Activated naive CD4-positive, alpha-beta T cell treated with anti-CD3 and anti-CD28 coated beads for 36 hours (primary cell): ENCODE results near the gene LGALS14. TPM values are rescaled to one million over a fixed set of nuclear protein-coding genes. Genes with fewer than 3 reads are reported as not detected.
"Not testable (repeated sequence)": the region's sequence is repeated elsewhere in the genome, so short reads cannot be mapped to it uniquely, and the experiment has no call there.

Experiments used
- CTCF ChIA-PET: fragments of 350-600 bp; sonication (Branson Sonifier 250); formaldehyde crosslinking; loops from one replicate; lab custom pipeline; 2021; ENCODE audit warnings: antibody characterized with exemption; lab: Charles Lee
- DNase-seq: peaks from one replicate; pipeline ENCODE4 v3.0.0-alpha.2; 2020
- H3K27ac Mint-ChIP-seq: one replicate; pipeline ENCODE4 v1.8.0; 2021; ENCODE audit warnings: mild to moderate bottlenecking, mixed read lengths
- H3K27me3 Mint-ChIP-seq: one replicate; pipeline ENCODE4 v1.8.0; 2021; ENCODE audit warnings: low read depth, mixed read lengths
- H3K36me3 Mint-ChIP-seq: one replicate; pipeline ENCODE4 v1.8.0; 2021; ENCODE audit warnings: low read depth, mixed read lengths
- H3K4me1 Mint-ChIP-seq: one replicate; pipeline ENCODE4 v1.8.0; 2021; ENCODE audit warnings: low read depth, mixed read lengths
- H3K4me3 Mint-ChIP-seq: one replicate; pipeline ENCODE4 v1.8.0; 2021; ENCODE audit warnings: mild to moderate bottlenecking, moderate library complexity, mixed read lengths
- H3K9me3 Mint-ChIP-seq: one replicate; pipeline ENCODE4 v1.8.0; 2021; ENCODE audit warnings: mixed read lengths
- intact Hi-C: fragments of 100-400 bp; cut with micrococcal nuclease; formaldehyde crosslinking; loops from one replicate; pipeline ENCODE4 v1.15.1; 2023
- total RNA-seq, 2 experiments: library from RNA; stranded (reverse); gene quantifications; one replicate each; pipeline ENCODE4 v1.2.3, GENCODE V29; 2021

LGALS14 gene
- total RNA-seq, 2 experiments from 2014 or later = 1.2 to 2.4 TPM

GRCh38 chr19:39677961-39678889 is 26.1 kb upstream of the LGALS14 start:
- H3K4me1 Mint-ChIP-seq = peaks cover 58% of the 10 kb centered on the region
- peak overlapping the region; percentile 84 for H3K27ac Mint-ChIP-seq
- no peak for DNase-seq
- CTCF ChIA-PET = interaction anchor here (0.8 kb wide), 1 partner anchor 86 kb away, joined by 3 read pairs; no protein-coding TSS in a partner anchor
- intact Hi-C loops = loop anchor here (5.0 to 10.0 kb wide), 2 partner anchors 264 to 553 kb away; partner anchors contain the start of gene PAK4
- H3K9me3 Mint-ChIP-seq = no peaks in the 10 kb centered on the region
- H3K36me3 Mint-ChIP-seq = peaks cover 1% of the 10 kb centered on the region
- H3K4me3 Mint-ChIP-seq = peak overlapping the region; percentile 69
- no peaks in the 10 kb centered on the region for H3K27me3 Mint-ChIP-seq

GRCh38 chr19:39679056-39679790 is 25.1 kb upstream of the LGALS14 start:
- Mint-ChIP-seq H3K9me3 (no peaks in the 10 kb centered on the region), H3K27ac (peak overlapping the region; percentile 84), H3K4me3 (peak overlapping the region; percentile 69), H3K27me3 (no peaks in the 10 kb centered on the region), H3K4me1 (peaks cover 50% of the 10 kb centered on the region), H3K36me3 (peaks cover 1% of the 10 kb centered on the region)
- peak; percentile 71 for DNase-seq
- CTCF ChIA-PET = no interaction called here
- intact Hi-C loops = loop anchor here (1.0 to 10.0 kb wide), 4 partner anchors 13 to 554 kb away; partner anchors contain the start of genes LGALS14 and PAK4

- H3K4me1 Mint-ChIP-seq = peaks cover 50% of the 10 kb centered on the region
- CTCF ChIA-PET = interaction anchor here (0.9 kb wide), 1 partner anchor 85 kb away, joined by 3 read pairs; no protein-coding TSS in a partner anchor
- no peaks in the 10 kb centered on the region for H3K9me3 Mint-ChIP-seq
- H3K27me3 Mint-ChIP-seq = no peaks in the 10 kb centered on the region
- intact Hi-C loops = loop anchor here (1.0 to 10.0 kb wide), 4 partner anchors 13 to 555 kb away; partner anchors contain the start of genes LGALS14 and PAK4
- peaks cover 1% of the 10 kb centered on the region for H3K36me3 Mint-ChIP-seq
- H3K4me3 Mint-ChIP-seq = peak overlapping the region; percentile 69
- H3K27ac Mint-ChIP-seq = peak overlapping the region; percentile 84
- DNase-seq = peak; percentile 75
These were observed 24.5 kb upstream of the LGALS14 start for GRCh38 chr19:39679791-39680168.

GRCh38 chr19:39680593-39680992 is 23.7 kb upstream of the LGALS14 start:
- H3K27ac Mint-ChIP-seq = no peak overlapping the region
- H3K9me3 Mint-ChIP-seq = no peaks in the 10 kb centered on the region
- peaks cover 1% of the 10 kb centered on the region for H3K36me3 Mint-ChIP-seq
- CTCF ChIA-PET = interaction anchor here (0.6 to 0.9 kb wide), 3 partner anchors 84 to 129 kb away, joined by 3 to 5 read pairs (median 3); no protein-coding TSS in a partner anchor
- H3K27me3 Mint-ChIP-seq = no peaks in the 10 kb centered on the region
- H3K4me1 Mint-ChIP-seq = peaks cover 43% of the 10 kb centered on the region
- intact Hi-C loops = no loop called here
- H3K4me3 Mint-ChIP-seq = no peak overlapping the region
- no peak for DNase-seq

- intact Hi-C loops = no loop called here
- H3K9me3 Mint-ChIP-seq = no peaks in the 10 kb centered on the region
- H3K4me1 Mint-ChIP-seq = peaks cover 40% of the 10 kb centered on the region
These were observed 22.9 kb upstream of the LGALS14 start for GRCh38 chr19:39681416-39681815.

GRCh38 chr19:39684267-39684666 is 20.0 kb upstream of the LGALS14 start:
- Mint-ChIP-seq H3K27me3 (no peaks in the 10 kb centered on the region), H3K4me3 (no peak overlapping the region), H3K36me3 (peaks cover 1% of the 10 kb centered on the region), H3K4me1 (peaks cover 25% of the 10 kb centered on the region), H3K9me3 (peaks cover 1% of the 10 kb centered on the region), H3K27ac (no peak overlapping the region)
- intact Hi-C loops = no loop called here
- DNase-seq = no peak
- CTCF ChIA-PET = no interaction called here

More at GRCh38 chr19:39681416-39681815, 22.9 kb upstream of the LGALS14 start:
- DNase-seq = no peak
- Mint-ChIP-seq H3K36me3 (peaks cover 1% of the 10 kb centered on the region), H3K27me3 (no peaks in the 10 kb centered on the region), H3K4me3 (no peak overlapping the region), H3K27ac (no peak overlapping the region)
- CTCF ChIA-PET = interaction anchor here (0.6 to 0.9 kb wide), 2 partner anchors 130 to 1090 kb away, joined by 3 to 5 read pairs; no protein-coding TSS in a partner anchor

GRCh38 chr19:39686739-39687138 is 17.5 kb upstream of the LGALS14 start:
- intact Hi-C loops = no loop called here
- Mint-ChIP-seq H3K4me1 (peaks cover 9% of the 10 kb centered on the region), H3K4me3 (no peak overlapping the region), H3K27me3 (no peaks in the 10 kb centered on the region), H3K9me3 (peaks cover 5% of the 10 kb centered on the region), H3K36me3 (peaks cover 1% of the 10 kb centered on the region), H3K27ac (no peak overlapping the region)
- CTCF ChIA-PET = no interaction called here
- no peak for DNase-seq

DNA sequence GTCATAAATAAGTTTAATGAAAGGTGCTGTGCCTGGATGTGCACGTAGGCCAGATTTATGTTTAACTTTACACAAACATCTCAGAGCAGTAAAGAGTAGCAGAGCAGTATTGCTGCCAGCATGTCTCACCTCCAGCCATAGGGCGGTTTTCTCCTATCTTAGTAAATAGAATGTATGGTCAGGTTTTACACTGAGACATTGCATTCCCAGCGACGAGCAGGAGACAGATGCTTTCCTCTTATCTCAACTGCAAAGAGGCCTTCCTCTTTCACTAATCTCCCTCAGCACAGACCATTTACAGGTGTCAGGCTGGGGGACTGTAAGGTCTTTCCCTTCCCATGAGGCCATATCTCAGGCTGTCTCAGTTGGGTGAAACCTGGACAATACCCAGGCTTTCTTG is 15.6 kb upstream of the LGALS14 start:
- CTCF ChIA-PET, H3K27me3 Mint-ChIP-seq, intact Hi-C loops, DNase-seq, H3K9me3 Mint-ChIP-seq, H3K4me3 Mint-ChIP-seq, H3K36me3 Mint-ChIP-seq, H3K27ac Mint-ChIP-seq: not testable (repeated sequence)
- H3K4me1 Mint-ChIP-seq = peaks cover 11% of the 10 kb centered on the region

DNA sequence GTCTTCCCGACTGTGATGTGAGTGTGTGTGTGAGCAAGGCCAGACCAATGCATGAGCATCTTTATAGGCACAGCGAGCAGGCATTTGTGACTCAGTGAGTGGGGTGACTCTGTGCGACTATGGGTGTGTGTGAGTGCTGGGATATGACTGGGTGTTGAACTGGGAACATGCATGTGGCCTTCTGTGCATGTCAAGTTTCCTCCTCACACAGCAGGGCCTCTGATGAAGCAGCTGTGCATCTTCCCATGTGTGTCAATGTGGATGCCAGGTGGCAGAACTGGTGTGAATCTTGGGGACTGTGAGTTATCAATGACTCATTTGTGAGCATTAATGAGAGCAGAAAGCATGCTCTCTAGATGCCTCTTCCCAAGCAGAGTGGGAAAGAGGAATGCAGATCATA is 12.1 kb upstream of the LGALS14 start:
- DNase-seq = peak; percentile 57
- intact Hi-C loops = loop anchor here (1.0 kb wide), 1 partner anchor 13 kb away; no protein-coding TSS in a partner anchor

GRCh38 chr19:39692822-39693221 is 11.5 kb upstream of the LGALS14 start:
- H3K4me1 Mint-ChIP-seq = peaks cover 2% of the 10 kb centered on the region
- CTCF ChIA-PET = no interaction called here
- no peak for DNase-seq
- H3K27me3 Mint-ChIP-seq = no peaks in the 10 kb centered on the region
- H3K36me3 Mint-ChIP-seq = no peaks in the 10 kb centered on the region
- no peak overlapping the region for H3K27ac Mint-ChIP-seq
- intact Hi-C loops = loop anchor here (1.0 kb wide), 1 partner anchor 14 kb away; no protein-coding TSS in a partner anchor
- H3K9me3 Mint-ChIP-seq = peaks cover 5% of the 10 kb centered on the region
- no peak overlapping the region for H3K4me3 Mint-ChIP-seq

More for the DNA sequence above, 12.1 kb upstream of the LGALS14 start:
- Mint-ChIP-seq H3K9me3 (peaks cover 5% of the 10 kb centered on the region), H3K4me3 (no peak overlapping the region), H3K27me3 (no peaks in the 10 kb centered on the region), H3K27ac (no peak overlapping the region), H3K4me1 (peaks cover 2% of the 10 kb centered on the region), H3K36me3 (no peaks in the 10 kb centered on the region)
- CTCF ChIA-PET = no interaction called here

DNA sequence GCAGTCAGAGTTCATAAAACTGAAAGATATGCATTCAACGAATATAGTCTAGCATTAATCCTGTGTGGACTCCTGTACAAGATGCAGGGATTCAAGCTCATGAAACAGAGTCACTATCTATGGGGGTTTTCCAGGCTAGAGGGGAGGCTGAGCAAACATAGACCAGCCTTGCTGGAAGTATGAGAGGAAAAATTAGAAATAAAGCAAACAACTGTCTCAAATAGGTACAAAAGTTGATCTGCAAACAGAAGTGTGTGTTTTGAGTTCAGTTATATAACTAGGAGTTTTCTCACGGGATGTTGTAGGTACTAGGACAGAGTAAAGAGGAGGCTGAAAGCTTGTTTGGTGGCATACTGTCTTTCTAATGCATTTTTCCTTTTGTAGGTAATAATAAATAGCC is 8.5 kb upstream of the LGALS14 start:
- CTCF ChIA-PET = no interaction called here
- intact Hi-C loops = no loop called here
- peaks cover 6% of the 10 kb centered on the region for H3K4me1 Mint-ChIP-seq
- H3K27me3 Mint-ChIP-seq = no peaks in the 10 kb centered on the region
- no peaks in the 10 kb centered on the region for H3K9me3 Mint-ChIP-seq
- H3K4me3 Mint-ChIP-seq = no peak overlapping the region
- H3K27ac Mint-ChIP-seq = no peak overlapping the region
- no peaks in the 10 kb centered on the region for H3K36me3 Mint-ChIP-seq
- DNase-seq = no peak

DNA sequence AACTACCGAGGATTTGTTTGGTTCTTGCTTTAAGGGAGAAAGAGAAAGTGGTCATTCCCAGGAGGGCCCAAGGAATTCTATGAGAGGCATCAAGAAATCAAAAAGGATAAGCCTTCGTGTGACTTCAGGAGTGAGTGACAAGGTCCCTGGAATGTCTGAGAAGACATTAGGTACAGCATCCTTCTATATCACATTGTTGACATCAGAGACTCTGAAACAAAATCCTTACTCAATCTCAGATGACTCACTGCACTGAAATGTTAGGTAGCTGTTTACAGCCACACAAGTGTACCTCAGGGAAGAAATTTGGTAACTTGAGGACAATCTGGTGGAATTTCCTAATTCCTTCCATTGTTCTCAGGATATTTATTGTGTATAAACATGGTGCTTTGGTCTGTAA is 7.9 kb upstream of the LGALS14 start:
- H3K4me1 Mint-ChIP-seq = peaks cover 6% of the 10 kb centered on the region
- no peak overlapping the region for H3K4me3 Mint-ChIP-seq
- DNase-seq = no peak
- no peaks in the 10 kb centered on the region for H3K27me3 Mint-ChIP-seq
- H3K9me3 Mint-ChIP-seq = no peaks in the 10 kb centered on the region
- intact Hi-C loops = no loop called here
- H3K27ac Mint-ChIP-seq = no peak overlapping the region
- CTCF ChIA-PET = no interaction called here
- H3K36me3 Mint-ChIP-seq = no peaks in the 10 kb centered on the region
